GM12878 (cell line): ENCODE results near the gene DOCK1. TPM values are rescaled to one million over a fixed set of nuclear protein-coding genes. Genes with fewer than 3 reads are reported as not detected.

Experiments
- ATAC-seq: fragments of 200-7000 bp; cut with Tn5 transposase; 3 replicates; pipeline ENCODE4 v1.9.1; 2020; ENCODE audit warnings: mild to moderate bottlenecking, moderate library complexity
- BruUV-seq: library from RNA; stranded (reverse); fragments of 400-500 nt; replicated peaks from 2 replicates; lab custom pipeline; 2021; lab: Mats Ljungman, UMichigan
- CTCF ChIA-PET: fragments of 300-600 bp; sonication (Branson Sonifier 250); formaldehyde crosslinking; extraction: SDS; loops from one replicate; lab custom pipeline; 2021; ENCODE audit warnings: inconsistent platforms; lab: Yijun Ruan, JAX
- POLR2A ChIA-PET: fragments of 350-600 bp; formaldehyde crosslinking; extraction: SDS; loops from one replicate; lab custom pipeline; 2021; ENCODE audit warnings: inconsistent platforms; lab: Charles Lee
- RAD21 ChIA-PET: fragments of 300-600 bp; sonication (Branson Sonifier 250); formaldehyde crosslinking; loops from one replicate; lab custom pipeline; 2023; ENCODE audit warnings: antibody characterized with exemption; ENCODE audit not compliant: unreplicated experiment; lab: Charles Lee
- SMC1A ChIA-PET: fragments of 300-600 bp; sonication (Branson Sonifier 250); formaldehyde crosslinking; loops from one replicate; lab custom pipeline; 2023; ENCODE audit not compliant: unreplicated experiment, uncharacterized antibody; lab: Charles Lee
- DNase-seq: peaks from one replicate; pipeline ENCODE4 v3.0.0-alpha.2; 2011; ENCODE audit warnings: low read depth, low spot score
- FAIRE-seq: peaks from 3 replicates; lab custom pipeline; 2011; peaks lifted over from hg19 to GRCh38; lab: Jason Lieb, UNC
- H2AFZ ChIP-seq: 2 replicates; pipeline ENCODE4 v1.6.0; 2011; ENCODE audit warnings: low read depth, low read length, control low read depth; ENCODE audit not compliant: control insufficient read depth
- H3K27ac ChIP-seq: 2 replicates; pipeline ENCODE4 v1.5.1; 2011; ENCODE audit warnings: control low read depth; ENCODE audit not compliant: control insufficient read depth, insufficient read depth
- H3K27me3 ChIP-seq, 2 experiments: replicated peaks in 1 of 2; 2 replicates each; pipeline versions ENCODE4 v1.6.0 to v1.6.1; 2011; ENCODE audit warnings: low read length in 1 of 2; ENCODE audit not compliant: control insufficient read depth in 2 of 2, insufficient read depth in 2 of 2
- H3K36me3 ChIP-seq, 2 experiments: 2 replicates each; pipeline ENCODE4 v1.5.1; 2011; ENCODE audit warnings: low read length in 1 of 2; ENCODE audit not compliant: control insufficient read depth in 2 of 2, insufficient read depth in 2 of 2
- H3K4me1 ChIP-seq: 2 replicates; pipeline ENCODE4 v1.6.1; 2011; ENCODE audit warnings: mild to moderate bottlenecking, low read length, moderate library complexity, mixed read lengths; ENCODE audit not compliant: control insufficient read depth, insufficient read depth
- H3K4me2 ChIP-seq: 2 replicates; pipeline ENCODE4 v1.6.0; 2011; ENCODE audit warnings: control low read depth; ENCODE audit not compliant: control insufficient read depth, insufficient read depth
- H3K4me3 ChIP-seq: fragments of 200-600 bp; sonication (generic); 2 replicates; pipeline ENCODE4 v1.5.1; 2016
- H3K79me2 ChIP-seq: 2 replicates; pipeline ENCODE4 v1.6.0; 2011; ENCODE audit warnings: low read length; ENCODE audit not compliant: control insufficient read depth, insufficient read depth
- H3K9ac ChIP-seq: 2 replicates; pipeline ENCODE4 v1.8.0; 2011; ENCODE audit warnings: low read length, control low read depth, mixed read lengths; ENCODE audit not compliant: control insufficient read depth, insufficient read depth
- H3K9me3 ChIP-seq: replicated peaks from 3 replicates; pipeline ENCODE4 v1.5.1; 2011; ENCODE audit warnings: mild to moderate bottlenecking, low read length; ENCODE audit not compliant: control insufficient read depth, insufficient read depth
- H4K20me1 ChIP-seq: 2 replicates; pipeline ENCODE4 v1.6.0; 2011; ENCODE audit not compliant: control insufficient read depth, insufficient read depth
- JUNB ChIP-seq: IDR thresholded peaks from 2 replicates; pipeline ENCODE4 v1.6.1; 2016; ENCODE audit warnings: antibody characterized with exemption, mild to moderate bottlenecking
- REST ChIP-seq: IDR thresholded peaks from 2 replicates; pipeline ENCODE4 v1.6.1; 2012; ENCODE audit warnings: mild to moderate bottlenecking, low read depth, low read length
- WGBS: methylation state at CpG from one replicate; pipeline ENCODE4 v1.1.6; 2016; ENCODE audit warnings: low lambda C conversion rate; ENCODE audit not compliant: insufficient replicate concordance, insufficient coverage; ENCODE audit errors: missing lambda C conversion rate; 5-methylcytosine and 5-hydroxymethylcytosine counted together
- in situ Hi-C: fragments of 300-500 bp; cut with MboI; formaldehyde crosslinking; loops from 9 replicates; pipeline ENCODE4 v1.14.3; 2018; ENCODE audit warnings: mixed read lengths
- intact Hi-C: fragments of 100-400 bp; cut with micrococcal nuclease; formaldehyde crosslinking; loops from one replicate; pipeline ENCODE4 v1.14.2; 2022; ENCODE audit not compliant: unreplicated experiment
- polyA plus RNA-seq, 11 experiments: library from polyadenylated mRNA; depleted of rRNA in 4 of 11; unstranded in 6 of 11; stranded (reverse) in 5 of 11; fragments of >200 nt; fragmentation: Nextera tagmentation in 4 of 11; fragmentation: Illumina TruSeq in 1 of 11; extraction: Ambion mirVana in 4 of 11; extraction: Trizol in 1 of 11; gene quantifications; 1 replicate in 1 of 11; 2 replicates in 10 of 11; pipeline versions ENCODE4 v1.2.1 to v1.2.3, GENCODE V29; 2011 to 2016; ENCODE audit warnings: inconsistent platforms in 2 of 11, missing spikeins in 2 of 11, low read depth in 1 of 11
- total RNA-seq, 4 experiments: library from RNA; depleted of rRNA in 3 of 4; stranded (reverse); fragments of >200 nt in 3 of 4; fragmentation: Illumina TruSeq in 1 of 4; extraction: Trizol in 1 of 4; gene quantifications; 2 replicates each; pipeline versions ENCODE4 v1.2.1 to v1.2.3, GENCODE V29; 2013 to 2021

The DOCK1 gene
- total and polyA plus RNA-seq, 10 of the 15 experiments (the other 5 are each of a cell fraction or from before 2014, with no cell fraction given) = 0.05 to 0.18 TPM; not detected in 8

GRCh38 chr10:126993208-126993607, 88.0 kb downstream of the DOCK1 start:
- FAIRE-seq (no peak), ATAC-seq (no peak), DNase-seq (no peak)
- ChIA-PET POLR2A (no interaction called here), CTCF (no interaction called here), SMC1A (no interaction called here), RAD21 (no interaction called here)
- no peak overlapping the region for H2AFZ ChIP-seq
- H3K36me3 ChIP-seq = no peaks in the 10 kb centered on the region
- H3K27ac ChIP-seq = no peak overlapping the region
- intact Hi-C loops (no loop called here), in situ Hi-C loops (no loop called here)
- no peaks in the 10 kb centered on the region for H4K20me1 ChIP-seq
- TF ChIP-seq JUNB (no peak), REST (no peak)
- H3K4me2 ChIP-seq = no peak overlapping the region
- no peak overlapping the region for H3K4me3 ChIP-seq
- H3K4me1 ChIP-seq = no peaks in the 10 kb centered on the region
- BruUV-seq = no TSS peak
- no peak overlapping the region for H3K9ac ChIP-seq
- 9% methylated on average over 7 of the region's 7 CpGs for WGBS
- no peaks in the 10 kb centered on the region for H3K79me2 ChIP-seq
- H3K9me3 ChIP-seq = no peaks in the 10 kb centered on the region; the same call in 2 of the 3 replicates
- H3K27me3 ChIP-seq = no peaks in the 10 kb centered on the region
